Nephron (organoid): ENCODE results near the gene PTPA.

Source experiments
- H3K27ac Mint-ChIP-seq, 3 experiments: 2 replicates each; pipeline ENCODE4 v1.8.0; 2020; ENCODE audit warnings: mixed read lengths in 3 of 3, mild to moderate bottlenecking in 2 of 3, moderate library complexity in 1 of 3
- H3K27me3 Mint-ChIP-seq: 2 replicates; pipeline ENCODE4 v1.8.0; 2021; ENCODE audit warnings: low read depth, mild to moderate bottlenecking, moderate library complexity, mixed read lengths
- H3K36me3 Mint-ChIP-seq: 2 replicates; pipeline ENCODE4 v1.8.0; 2020; ENCODE audit warnings: low read depth, mixed read lengths
- H3K4me1 Mint-ChIP-seq: 2 replicates; pipeline ENCODE4 v1.8.0; 2020; ENCODE audit warnings: mixed read lengths
- H3K4me3 Mint-ChIP-seq, 3 experiments: 2 replicates each; pipeline ENCODE4 v1.8.0; 2020; ENCODE audit warnings: mild to moderate bottlenecking in 3 of 3, mixed read lengths in 3 of 3, moderate library complexity in 2 of 3
- H3K9me3 Mint-ChIP-seq: 2 replicates; pipeline ENCODE4 v1.8.0; 2020; ENCODE audit warnings: mixed read lengths
- TF ChIP-seq, protein P1 (sequence below), 3 experiments: fragments of 200-600 bp; sonication (generic); IDR thresholded peaks; one replicate each; pipeline ENCODE4 v1.5.0; 2021; ENCODE audit warnings: antibody characterized with exemption in 3 of 3; ENCODE audit not compliant: unreplicated experiment in 3 of 3

The PTPA gene

DNA sequence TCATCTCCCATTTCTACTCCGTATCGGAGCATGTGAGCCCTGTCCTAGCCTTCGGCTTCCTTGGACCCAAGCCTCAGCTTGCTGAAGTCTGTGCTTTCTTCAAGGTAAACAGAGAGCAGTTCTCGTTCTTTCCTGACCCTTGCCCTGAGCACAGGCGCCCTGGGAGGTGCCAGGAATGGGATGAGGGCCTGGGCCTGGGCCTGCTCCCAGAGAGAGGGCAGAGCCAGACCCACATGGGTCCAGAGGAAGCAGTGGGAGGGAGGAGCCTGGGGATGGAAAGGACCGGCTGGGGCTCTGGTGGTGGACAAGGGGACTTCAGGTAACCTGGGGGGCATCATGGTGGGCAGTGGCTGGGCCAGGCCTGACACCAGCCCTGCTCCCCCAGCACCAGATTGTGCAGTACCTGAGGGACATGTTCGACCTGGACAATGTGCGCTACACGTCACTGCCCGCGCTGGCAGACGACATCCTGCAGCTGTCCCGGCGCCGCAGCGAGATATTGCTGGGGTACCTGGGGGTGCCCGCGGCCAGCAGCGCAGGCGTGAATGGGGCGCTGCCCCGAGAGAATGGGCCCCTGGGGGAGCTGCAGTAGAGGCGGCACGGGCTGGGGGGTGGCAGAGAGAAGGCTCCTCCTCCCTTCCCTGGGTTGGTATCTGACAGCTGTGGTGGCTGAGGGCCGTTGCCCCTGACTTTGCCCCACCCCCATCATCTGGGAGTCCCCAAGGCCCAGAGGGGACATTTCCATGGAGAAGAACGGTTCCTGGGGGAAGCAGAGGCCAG is 41.2 kb upstream of the PTPA start:
- H3K27me3 Mint-ChIP-seq, result no peaks in the 10 kb centered on the region
- H3K36me3 Mint-ChIP-seq, result peaks cover 11% of the 10 kb centered on the region
- no peak overlapping the region for H3K4me3 Mint-ChIP-seq
- H3K27ac Mint-ChIP-seq, result no peak overlapping the region
- H3K4me1 Mint-ChIP-seq, result no peaks in the 10 kb centered on the region
- no peaks in the 10 kb centered on the region for H3K9me3 Mint-ChIP-seq
- TF ChIP-seq, protein P1, sequence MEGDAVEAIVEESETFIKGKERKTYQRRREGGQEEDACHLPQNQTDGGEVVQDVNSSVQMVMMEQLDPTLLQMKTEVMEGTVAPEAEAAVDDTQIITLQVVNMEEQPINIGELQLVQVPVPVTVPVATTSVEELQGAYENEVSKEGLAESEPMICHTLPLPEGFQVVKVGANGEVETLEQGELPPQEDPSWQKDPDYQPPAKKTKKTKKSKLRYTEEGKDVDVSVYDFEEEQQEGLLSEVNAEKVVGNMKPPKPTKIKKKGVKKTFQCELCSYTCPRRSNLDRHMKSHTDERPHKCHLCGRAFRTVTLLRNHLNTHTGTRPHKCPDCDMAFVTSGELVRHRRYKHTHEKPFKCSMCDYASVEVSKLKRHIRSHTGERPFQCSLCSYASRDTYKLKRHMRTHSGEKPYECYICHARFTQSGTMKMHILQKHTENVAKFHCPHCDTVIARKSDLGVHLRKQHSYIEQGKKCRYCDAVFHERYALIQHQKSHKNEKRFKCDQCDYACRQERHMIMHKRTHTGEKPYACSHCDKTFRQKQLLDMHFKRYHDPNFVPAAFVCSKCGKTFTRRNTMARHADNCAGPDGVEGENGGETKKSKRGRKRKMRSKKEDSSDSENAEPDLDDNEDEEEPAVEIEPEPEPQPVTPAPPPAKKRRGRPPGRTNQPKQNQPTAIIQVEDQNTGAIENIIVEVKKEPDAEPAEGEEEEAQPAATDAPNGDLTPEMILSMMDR (IDR thresholded peaks at IDR 0.05; ENCODE audit: unreplicated experiment in 3 of 3), result no peak

DNA sequence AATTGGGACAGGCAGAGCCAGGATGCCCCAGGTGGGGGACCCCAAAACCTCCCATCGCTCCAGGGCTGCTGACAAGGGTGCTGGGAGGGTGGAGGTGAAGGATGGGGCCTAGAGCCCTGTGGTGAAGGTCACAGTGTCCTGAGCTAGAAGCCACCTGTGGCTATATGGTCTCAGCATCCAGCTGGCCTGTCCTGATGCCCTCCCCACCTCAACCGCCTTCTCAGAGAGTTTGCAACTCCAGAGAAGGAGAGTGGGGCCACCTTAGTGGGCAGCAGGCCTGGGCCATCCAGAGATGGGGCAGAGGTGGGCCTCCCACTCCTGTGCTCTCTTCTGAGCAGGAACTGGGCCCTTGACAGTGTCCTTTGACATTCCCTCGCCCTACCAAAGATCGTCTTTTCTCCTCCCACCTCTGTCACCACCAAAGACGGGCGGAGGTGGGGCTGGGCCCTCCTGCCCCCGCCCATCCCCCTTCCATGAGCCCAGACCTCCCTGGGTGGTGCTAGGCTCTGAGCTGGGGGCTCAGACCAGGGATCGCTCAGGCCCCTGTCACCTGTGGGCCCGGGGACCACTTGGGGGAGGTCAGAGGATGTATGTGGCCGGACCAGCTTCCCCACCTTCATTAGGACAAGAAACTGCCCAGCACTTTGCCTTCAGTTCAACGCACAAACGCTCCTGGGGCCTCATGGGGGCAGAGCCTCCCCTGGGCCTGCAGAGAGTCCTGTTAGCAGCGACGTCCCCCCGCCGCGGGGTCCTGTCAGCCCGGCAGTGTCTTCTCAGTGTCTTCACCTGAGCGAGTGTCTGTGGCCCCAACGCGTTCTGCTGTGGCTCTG is 40.3 kb upstream of the PTPA start:
- Mint-ChIP-seq H3K27ac (no peak overlapping the region), H3K9me3 (no peaks in the 10 kb centered on the region), H3K4me3 (no peak overlapping the region), H3K4me1 (no peaks in the 10 kb centered on the region), H3K36me3 (peaks cover 6% of the 10 kb centered on the region), H3K27me3 (no peaks in the 10 kb centered on the region)
- TF ChIP-seq, protein P1 (IDR thresholded peaks at IDR 0.05; ENCODE audit: unreplicated experiment in 3 of 3), result no peak

DNA sequence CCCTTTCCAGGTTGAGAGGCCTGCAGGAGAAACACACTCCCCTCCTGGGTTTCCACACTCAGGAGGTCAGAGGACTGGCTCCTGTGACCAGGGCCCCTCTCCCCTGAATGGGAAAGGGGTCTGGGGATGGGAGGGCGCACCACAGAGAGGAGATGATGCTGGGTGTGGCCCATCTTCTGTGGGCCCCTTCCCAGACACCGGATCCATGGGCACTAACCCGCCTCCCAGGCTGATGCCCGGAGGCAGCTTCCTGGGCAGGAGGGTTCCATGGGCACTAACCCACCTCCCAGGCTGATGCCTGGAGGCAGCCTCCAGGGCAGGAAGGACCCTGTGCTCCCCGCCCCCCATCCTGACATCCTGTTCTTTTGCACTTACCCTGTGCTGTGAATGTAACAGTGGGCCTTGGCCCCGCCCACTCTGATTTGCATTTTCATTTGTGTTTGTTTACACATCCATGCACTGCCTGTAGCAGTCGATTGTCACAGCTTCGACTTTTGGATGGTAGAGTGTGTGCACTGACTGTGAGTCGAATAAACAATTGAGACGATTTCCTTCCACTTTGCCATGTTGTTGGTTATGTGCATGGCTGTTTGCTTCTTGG is 39.6 kb upstream of the PTPA start:
- Mint-ChIP-seq H3K4me3 (no peak overlapping the region), H3K9me3 (no peaks in the 10 kb centered on the region), H3K27ac (no peak overlapping the region), H3K4me1 (no peaks in the 10 kb centered on the region), H3K36me3 (peaks cover 5% of the 10 kb centered on the region), H3K27me3 (no peaks in the 10 kb centered on the region)
- TF ChIP-seq, protein P1 (IDR thresholded peaks at IDR 0.05; ENCODE audit: unreplicated experiment in 3 of 3), result no peak

DNA sequence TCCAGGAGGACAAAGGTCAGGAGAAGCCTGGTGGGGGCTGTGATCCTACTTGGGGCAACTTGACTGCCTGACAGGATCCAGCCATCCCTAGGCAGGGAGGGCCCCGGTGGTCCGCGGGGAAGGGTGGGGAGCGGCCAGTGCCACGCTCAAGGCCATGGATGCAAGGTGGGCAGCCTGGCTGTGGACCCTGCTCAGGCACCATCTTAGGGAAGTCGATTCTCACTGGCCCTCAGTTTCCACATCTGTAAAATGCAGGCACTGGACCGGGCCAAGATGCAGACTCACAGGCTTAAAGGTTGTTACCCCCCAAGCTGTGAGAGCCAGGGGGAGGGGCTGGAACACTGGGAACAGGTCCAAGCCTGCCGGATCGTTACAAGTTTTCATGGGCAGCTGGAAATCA is 39.0 kb upstream of the PTPA start:
- Mint-ChIP-seq H3K9me3 (no peaks in the 10 kb centered on the region), H3K4me1 (no peaks in the 10 kb centered on the region), H3K36me3 (peaks cover 5% of the 10 kb centered on the region), H3K27me3 (no peaks in the 10 kb centered on the region), H3K27ac (no peak overlapping the region), H3K4me3 (no peak overlapping the region)
- TF ChIP-seq, protein P1 (IDR thresholded peaks at IDR 0.05; ENCODE audit: unreplicated experiment in 3 of 3), result no peak

DNA sequence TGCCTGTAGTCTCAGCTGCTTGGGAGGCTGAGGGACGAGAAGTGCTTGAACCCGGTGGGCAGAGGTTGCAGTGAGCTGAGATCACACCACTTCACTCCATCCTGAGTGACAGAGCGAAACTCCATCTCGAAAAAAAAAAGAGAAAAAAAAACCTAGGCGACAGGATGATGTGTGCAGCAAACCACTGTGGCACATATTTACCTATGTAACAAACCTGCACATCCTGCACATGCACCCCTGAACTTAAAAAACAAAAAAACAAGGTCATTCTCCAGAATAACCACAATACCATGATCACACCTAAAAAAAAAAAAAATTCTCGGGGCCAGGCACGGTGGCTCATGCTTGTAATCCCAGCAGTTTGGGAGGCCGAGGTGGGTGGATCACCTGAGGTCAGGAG is 37.8 kb upstream of the PTPA start:
- TF ChIP-seq, protein P1 (IDR thresholded peaks at IDR 0.05; ENCODE audit: unreplicated experiment in 3 of 3), result no peak
- Mint-ChIP-seq H3K4me1 (no peaks in the 10 kb centered on the region), H3K4me3 (no peak overlapping the region), H3K27me3 (no peaks in the 10 kb centered on the region), H3K9me3 (no peaks in the 10 kb centered on the region), H3K36me3 (peaks cover 3% of the 10 kb centered on the region), H3K27ac (no peak overlapping the region)
